NT2/D1 (cell line): ENCODE measurements around the gene MRPL14.

ENCODE experiments used
- SUZ12 ChIP-seq: IDR thresholded peaks from 2 replicates; pipeline ENCODE4 v1.6.1; 2011; ENCODE audit not compliant: insufficient read length, insufficient read depth; ENCODE audit errors: extremely low read depth
- YY1 ChIP-seq: IDR thresholded peaks from 2 replicates; pipeline ENCODE4 v1.6.1; 2011; ENCODE audit not compliant: insufficient read length, insufficient read depth
- ZNF274 ChIP-seq: IDR thresholded peaks from 2 replicates; pipeline ENCODE4 v1.6.1; 2011; ENCODE audit warnings: mild to moderate bottlenecking, low read depth, low read length

DNA sequence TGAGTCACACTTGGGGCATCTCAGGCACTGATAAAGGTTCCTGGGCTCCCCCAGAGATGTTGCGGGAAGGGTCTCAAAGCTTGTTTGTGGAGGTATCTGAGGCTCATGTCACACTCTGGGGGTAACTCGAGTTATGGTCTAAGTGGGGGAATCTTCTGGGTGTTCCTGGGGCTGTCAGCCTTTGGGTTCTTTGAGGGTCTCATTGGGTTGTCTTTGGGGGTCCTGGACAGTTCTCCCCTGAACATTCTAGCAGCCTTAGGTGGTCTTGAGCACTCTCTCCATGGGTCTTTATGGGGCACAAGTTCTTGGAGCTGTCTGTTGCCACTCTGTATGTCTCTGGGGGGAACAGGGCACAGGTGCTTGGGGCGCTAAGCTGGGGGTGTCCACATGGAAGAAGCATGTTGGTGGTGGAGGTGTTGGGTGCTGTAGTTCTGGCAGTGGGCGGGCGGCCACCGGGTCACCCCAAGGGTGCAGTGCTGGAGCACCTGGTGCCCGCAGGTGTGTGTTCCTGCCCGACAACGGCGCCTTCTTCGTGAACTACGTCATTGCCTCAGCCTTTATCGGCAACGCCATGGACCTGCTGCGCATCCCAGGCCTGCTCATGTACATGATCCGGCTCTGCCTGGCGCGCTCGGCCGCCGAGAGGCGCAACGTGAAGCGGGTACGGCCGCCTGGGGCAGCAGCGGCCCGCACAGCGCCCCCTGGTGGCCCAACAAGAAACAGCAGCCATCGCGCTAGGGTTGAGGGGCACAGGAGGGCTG is 24.3 kb upstream of the MRPL14 start:
- TF ChIP-seq YY1 (no peak), SUZ12 (no peak), ZNF274 (no peak)
